Heart right ventricle (tissue), 16 donors: ENCODE data around the gene LRFN4. TPM values are rescaled to one million over a fixed set of nuclear protein-coding genes. Genes with fewer than 3 reads are reported as not detected.

Experiments
- ATAC-seq, 8 donors: fragments of 200-7000 bp; cut with Tn5 transposase; one replicate each; pipeline ENCODE4 v1.9.1; 2020; ENCODE audit warnings: mild to moderate bottlenecking in 8 of 8, moderate library complexity in 8 of 8, moderate number of reproducible peaks in 1 of 8
- DNase-seq, 2 donors: peaks; one replicate each; pipeline ENCODE4 v3.0.0-alpha.2; 2020
- H3K27ac ChIP-seq, 10 donors: fragments of 200-600 bp; sonication (generic) in 2 of 10; one replicate each; pipeline versions ENCODE4 v1.5.0 to v1.8.0; 2020 to 2022; ENCODE audit warnings: mild to moderate bottlenecking in 3 of 10
- H3K27me3 ChIP-seq, 7 donors: fragments of 200-600 bp; one replicate each; pipeline ENCODE4 v1.8.0; 2021 to 2022; ENCODE audit warnings: mild to moderate bottlenecking in 2 of 7
- H3K36me3 ChIP-seq, 9 donors: fragments of 200-600 bp; sonication (generic) in 1 of 9; one replicate each; pipeline versions ENCODE4 v1.5.0 to v1.8.0; 2020 to 2022; ENCODE audit warnings: mild to moderate bottlenecking in 2 of 9
- H3K4me1 ChIP-seq, 9 donors: fragments of 200-600 bp; sonication (generic) in 1 of 9; one replicate each; pipeline versions ENCODE4 v1.5.0 to v1.8.0; 2020 to 2022; ENCODE audit warnings: mild to moderate bottlenecking in 4 of 9
- H3K4me3 ChIP-seq, 10 donors: fragments of 200-600 bp; sonication (generic) in 2 of 10; one replicate each; pipeline versions ENCODE4 v1.5.0 to v1.8.0; 2020 to 2022; ENCODE audit warnings: mild to moderate bottlenecking in 7 of 10, moderate library complexity in 2 of 10
- H3K9me3 ChIP-seq, 11 donors: fragments of 200-600 bp in 10 of 11; sonication (generic) in 2 of 11; one replicate each; pipeline versions ENCODE4 v1.5.0 to v1.8.0; 2013 to 2022; ENCODE audit warnings: mild to moderate bottlenecking in 2 of 11, control low read depth in 1 of 11, moderate library complexity in 1 of 11
- CTCF ChIP-seq, 9 donors: fragments of 200-600 bp; sonication (generic) in 2 of 9; IDR thresholded peaks; one replicate each; pipeline versions ENCODE4 v1.5.0 to v1.8.0; 2021 to 2022; ENCODE audit warnings: antibody characterized with exemption in 9 of 9, mild to moderate bottlenecking in 5 of 9, moderate library complexity in 1 of 9
- WGBS, 2 donors: extraction: QIAGEN DNeasy Blood & Tissue Kit; methylation state at CpG; one replicate each; pipeline ENCODE4 v1.1.7; 2013; ENCODE audit warnings: inconsistent platforms in 1 of 2; 5-methylcytosine and 5-hydroxymethylcytosine counted together
- intact Hi-C, 10 donors: fragments of 100-400 bp; cut with DNase I; formaldehyde crosslinking; loops; one replicate each; pipeline versions ENCODE4 v1.11.1 to v1.14.2; 2022
- polyA plus RNA-seq, 2 donors: library from polyadenylated mRNA; stranded (reverse); fragments of 200-250 nt; gene quantifications; one replicate each; pipeline ENCODE4 v1.2.3, GENCODE V29; 2013
- total RNA-seq, 10 donors: library from RNA; stranded (reverse); fragmentation: NEBNext Ultra II Directional in 3 of 10; extraction: Animal tissue kit (Norgen Biotek cat#: 25700) in 3 of 10; gene quantifications; one replicate each; pipeline versions ENCODE4 v1.2.1 to v1.2.4, GENCODE V29; 2021 to 2023
- donor health status: Arrhythmogenic right ventricular cardiomyopathy.
- donor health status: ischemic (EF 13 %, LVEDD 7.1; RV severe dilation, severe dysfunction).
- donor health status: healthy with polysubstance abuse.
- donor health status: DM: no; HTN: yes; CAD: no.
- donor health status: DM: no; HTN: no; CAD: no.
- donor health status: ischemic (EF 25% LVEDD 6.9; RV normal size, moderate dysfunction).
- donor health status: ischemic (EF 25% LVEDD 5.7; RV mildly dilated, moderate dysfunction).
- donor health status: healthy.
- donor health status: DM: yes; HTN: yes; CAD: no.
- donor health status: Ischemic cardiomyopathy.
- donor health status: ischemic (EF 35%, LVEDD 5.7; RV mildly dilated, moderate dysfunction).
- donor health status: nonischemic (EF 11% LVEDD 7.7; RV severe dilation, severe dysfunction).
- donor health status: DM: yes; HTN: yes; CAD: no.
- donor health status: PGD.
- donor health status: ischemic (EF 29% LVEDD 5.4; RV normal size, mild dysfunction).
- donor health status: nonischemic (EF 23%, LVEDD 6.1; RV moderate dilation, normal function).

The LRFN4 gene
- total and polyA plus RNA-seq, 12 donors: 9.1 to 33.1 (median 13.9) TPM

DNA sequence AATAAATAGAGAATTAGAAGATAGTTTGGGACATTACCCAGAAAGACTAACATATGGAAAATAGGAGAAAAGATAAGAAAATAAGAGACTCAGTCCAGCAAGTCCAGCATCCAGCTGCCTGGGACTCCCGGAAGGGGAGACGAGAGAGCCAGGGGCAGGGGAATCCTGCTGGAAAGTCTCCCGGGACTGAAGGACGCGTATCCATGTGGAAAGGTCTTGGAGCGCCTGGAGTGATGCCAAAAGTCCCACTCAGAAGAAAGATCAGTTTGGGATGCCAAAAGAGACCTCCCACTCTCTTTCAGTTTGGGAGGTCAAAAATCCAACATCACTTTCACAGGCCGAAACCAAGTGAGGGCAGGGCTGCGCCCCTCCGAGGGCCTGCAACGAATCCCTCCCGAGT, 30.7 kb downstream of the LRFN4 start:
- no peak overlapping the region for H3K4me3 ChIP-seq
- DNase-seq: peak; percentile 48 to 51
- no peaks in the 10 kb centered on the region for H3K36me3 ChIP-seq
- H3K4me1 ChIP-seq: peaks cover 0 to 11% (median 8%) of the 10 kb centered on the region in 9 donors
- H3K27ac ChIP-seq: peak overlapping the region in 1 of 10 donors; percentile 16
- intact Hi-C loops: no loop called here
- TF ChIP-seq CTCF (IDR thresholded peaks at IDR 0.05): no peak
- peak in 1 of 8 donors; percentile 43 for ATAC-seq
- no peaks in the 10 kb centered on the region for H3K9me3 ChIP-seq
- H3K27me3 ChIP-seq: no peaks in the 10 kb centered on the region
- 64 to 74% methylated on average over 11 of the region's 11 CpGs for WGBS, 2 donors

- 95 to 96% methylated on average over 10 of the region's 10 CpGs for WGBS, 2 donors
- no peak for DNase-seq
- Histone ChIP-seq H3K27ac (no peak overlapping the region), H3K36me3 (no peaks in the 10 kb centered on the region), H3K4me3 (no peak overlapping the region), H3K4me1 (peaks cover 0 to 11% (median 8%) of the 10 kb centered on the region in 9 donors), H3K9me3 (no peaks in the 10 kb centered on the region), H3K27me3 (no peaks in the 10 kb centered on the region)
- intact Hi-C loops: no loop called here
- no peak for ATAC-seq
- TF ChIP-seq CTCF (IDR thresholded peaks at IDR 0.05): no peak
Observed at GRCh38 chr11:66888282-66888681, 31.4 kb downstream of the LRFN4 start.

GRCh38 chr11:66889960-66890359, 33.1 kb downstream of the LRFN4 start:
- ATAC-seq (no peak), DNase-seq (no peak)
- Histone ChIP-seq H3K9me3 (no peaks in the 10 kb centered on the region), H3K27ac (no peak overlapping the region), H3K4me3 (no peak overlapping the region), H3K27me3 (no peaks in the 10 kb centered on the region), H3K4me1 (peaks cover 0 to 11% (median 8%) of the 10 kb centered on the region in 9 donors), H3K36me3 (no peaks in the 10 kb centered on the region)
- 78 to 83% methylated on average over 8 of the region's 8 CpGs for WGBS, 2 donors
- intact Hi-C loops: no loop called here
- TF ChIP-seq CTCF (IDR thresholded peaks at IDR 0.05): no peak

DNA sequence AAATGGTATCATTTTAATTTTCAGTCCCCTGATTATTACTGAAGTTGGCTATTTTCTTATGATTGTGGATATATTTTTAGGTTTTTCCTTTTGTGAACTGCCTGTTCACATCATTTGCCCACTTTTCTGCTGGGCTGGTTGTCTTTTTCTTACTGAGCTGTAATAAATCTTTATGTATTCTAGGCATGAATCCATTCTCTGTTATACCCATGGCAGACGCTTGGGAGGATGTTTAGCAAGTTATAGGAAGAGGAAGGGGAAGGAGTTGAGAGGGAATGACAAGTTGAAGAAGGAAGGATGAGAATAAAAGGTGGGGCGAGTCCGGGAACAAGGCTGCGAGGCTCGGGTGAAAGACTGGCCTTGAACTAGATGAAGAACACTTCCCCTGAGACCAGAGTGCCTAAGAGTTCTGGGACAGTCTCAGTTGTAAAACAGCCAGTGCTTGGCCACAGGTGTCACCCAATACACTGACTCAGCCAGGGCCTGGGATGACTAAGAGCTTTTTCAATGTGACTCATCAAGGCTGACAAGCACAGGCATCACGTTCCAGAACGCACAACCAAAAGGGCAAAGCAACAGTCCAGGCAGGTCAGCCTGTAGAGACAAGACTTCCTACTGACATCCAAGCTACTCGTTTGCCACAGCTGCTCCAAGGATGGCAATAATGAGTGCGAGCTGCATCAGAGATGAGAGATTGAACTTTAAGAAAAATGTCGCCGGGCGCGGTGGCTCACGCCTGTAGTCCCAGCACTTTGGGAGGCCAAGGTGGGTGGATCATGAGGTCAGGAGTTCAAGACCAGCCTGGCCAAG, 35.2 kb downstream of the LRFN4 start:
- ATAC-seq (peak in 7 of 8 donors; percentile 42 to 93 (median 70)), DNase-seq (no peak)
- Histone ChIP-seq H3K36me3 (no peaks in the 10 kb centered on the region), H3K4me3 (no peak overlapping the region), H3K27me3 (no peaks in the 10 kb centered on the region), H3K27ac (no peak overlapping the region), H3K4me1 (peaks cover 0 to 8% (median 1%) of the 10 kb centered on the region in 9 donors), H3K9me3 (no peaks in the 10 kb centered on the region)
- intact Hi-C loops: no loop called here
- 78 to 82% methylated on average over 14 of the region's 14 CpGs for WGBS, 2 donors
- TF ChIP-seq CTCF (IDR thresholded peaks at IDR 0.05): no peak
